Type B pancreatic cell (in vitro differentiated cells): Measurements from ENCODE around the gene APC. TPM values are rescaled to one million over a fixed set of nuclear protein-coding genes. Genes with fewer than 3 reads are reported as not detected.

Experiments
- DNase-seq: peaks from one replicate; pipeline ENCODE4 v3.0.0; 2021; ENCODE audit warnings: mixed read lengths; ENCODE audit not compliant: unreplicated experiment; ENCODE audit errors: extremely low spot score
- H3K27ac Mint-ChIP-seq: 2 replicates; pipeline ENCODE4 v1.8.0; 2021; ENCODE audit warnings: mild to moderate bottlenecking, mixed read lengths
- H3K27me3 Mint-ChIP-seq: 2 replicates; pipeline ENCODE4 v1.8.0; 2021; ENCODE audit warnings: mixed read lengths
- H3K36me3 Mint-ChIP-seq: 2 replicates; pipeline ENCODE4 v1.8.0; 2021; ENCODE audit warnings: mixed read lengths
- H3K4me1 Mint-ChIP-seq: one replicate; pipeline ENCODE4 v1.8.0; 2021; ENCODE audit warnings: mixed read lengths; ENCODE audit not compliant: unreplicated experiment
- H3K4me3 Mint-ChIP-seq: 2 replicates; pipeline ENCODE4 v1.8.0; 2021; ENCODE audit warnings: mild to moderate bottlenecking, mixed read lengths
- H3K9me3 Mint-ChIP-seq: 2 replicates; pipeline ENCODE4 v1.8.0; 2021; ENCODE audit warnings: mixed read lengths
- total RNA-seq: library from RNA; stranded (reverse); gene quantifications from 2 replicates; pipeline ENCODE4 v1.2.1, GENCODE V29; 2021; ENCODE audit warnings: low replicate concordance
- TF ChIP-seq, protein P1 (sequence below): fragments of 200-600 bp; sonication (generic); conservative IDR thresholded peaks from 2 replicates; pipeline ENCODE4 v1.5.0; 2021; ENCODE audit warnings: antibody characterized with exemption, mild to moderate bottlenecking

The APC gene
- total RNA-seq, 1 donor from 2014 or later = 47.7 TPM

DNA sequence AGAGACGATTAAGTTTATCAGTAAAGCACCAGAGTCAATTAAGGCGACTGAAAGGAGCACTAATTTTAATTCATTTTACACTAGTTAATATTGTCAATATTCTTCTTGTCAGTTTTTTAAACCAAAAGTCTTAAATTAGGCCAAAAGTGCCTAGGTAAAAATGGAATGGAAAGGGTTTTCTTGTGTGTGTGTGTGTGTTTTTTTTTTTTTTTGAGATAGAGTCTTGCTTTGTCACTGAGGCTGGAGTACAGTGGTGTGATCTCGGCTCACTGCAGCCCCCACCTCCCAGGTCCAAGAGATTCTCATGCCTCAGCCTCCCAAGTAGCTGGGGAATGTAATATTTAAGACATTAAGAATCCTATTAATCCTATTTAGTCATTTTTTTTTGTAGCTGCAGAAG, 3.1 kb upstream of the APC start:
- TF ChIP-seq, protein P1, sequence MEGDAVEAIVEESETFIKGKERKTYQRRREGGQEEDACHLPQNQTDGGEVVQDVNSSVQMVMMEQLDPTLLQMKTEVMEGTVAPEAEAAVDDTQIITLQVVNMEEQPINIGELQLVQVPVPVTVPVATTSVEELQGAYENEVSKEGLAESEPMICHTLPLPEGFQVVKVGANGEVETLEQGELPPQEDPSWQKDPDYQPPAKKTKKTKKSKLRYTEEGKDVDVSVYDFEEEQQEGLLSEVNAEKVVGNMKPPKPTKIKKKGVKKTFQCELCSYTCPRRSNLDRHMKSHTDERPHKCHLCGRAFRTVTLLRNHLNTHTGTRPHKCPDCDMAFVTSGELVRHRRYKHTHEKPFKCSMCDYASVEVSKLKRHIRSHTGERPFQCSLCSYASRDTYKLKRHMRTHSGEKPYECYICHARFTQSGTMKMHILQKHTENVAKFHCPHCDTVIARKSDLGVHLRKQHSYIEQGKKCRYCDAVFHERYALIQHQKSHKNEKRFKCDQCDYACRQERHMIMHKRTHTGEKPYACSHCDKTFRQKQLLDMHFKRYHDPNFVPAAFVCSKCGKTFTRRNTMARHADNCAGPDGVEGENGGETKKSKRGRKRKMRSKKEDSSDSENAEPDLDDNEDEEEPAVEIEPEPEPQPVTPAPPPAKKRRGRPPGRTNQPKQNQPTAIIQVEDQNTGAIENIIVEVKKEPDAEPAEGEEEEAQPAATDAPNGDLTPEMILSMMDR = no peak
- peaks cover 4% of the 10 kb centered on the region for H3K36me3 Mint-ChIP-seq
- no peaks in the 10 kb centered on the region for H3K9me3 Mint-ChIP-seq
- H3K4me1 Mint-ChIP-seq = peaks cover 16% of the 10 kb centered on the region
- no peak for DNase-seq
- H3K27ac Mint-ChIP-seq = no peak overlapping the region
- H3K4me3 Mint-ChIP-seq = no peak overlapping the region
- H3K27me3 Mint-ChIP-seq = no peaks in the 10 kb centered on the region

DNA sequence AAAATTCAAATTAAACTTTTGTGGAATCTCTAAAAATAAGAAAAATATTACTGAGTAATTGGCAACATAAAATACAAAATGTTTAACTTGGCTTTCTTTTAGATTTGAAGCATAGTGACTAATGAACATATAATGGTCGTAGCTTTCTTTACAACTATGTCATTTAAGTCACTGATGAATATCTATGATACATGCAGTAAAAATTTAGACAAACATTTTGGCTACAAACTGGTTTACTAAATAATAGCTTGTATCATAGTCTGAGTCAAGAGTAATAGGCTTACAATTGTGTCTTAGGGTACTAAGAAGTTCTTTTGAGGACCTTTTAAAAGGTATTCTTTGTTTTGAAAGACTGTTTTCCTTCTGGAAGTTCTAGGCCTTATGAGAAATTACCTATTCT, 2.0 kb upstream of the APC start:
- Mint-ChIP-seq H3K27me3 (no peaks in the 10 kb centered on the region), H3K36me3 (peaks cover 4% of the 10 kb centered on the region), H3K4me1 (peaks cover 16% of the 10 kb centered on the region), H3K9me3 (no peaks in the 10 kb centered on the region), H3K4me3 (no peak overlapping the region), H3K27ac (no peak overlapping the region)
- no peak for DNase-seq
- TF ChIP-seq, protein P1 = no peak

DNA sequence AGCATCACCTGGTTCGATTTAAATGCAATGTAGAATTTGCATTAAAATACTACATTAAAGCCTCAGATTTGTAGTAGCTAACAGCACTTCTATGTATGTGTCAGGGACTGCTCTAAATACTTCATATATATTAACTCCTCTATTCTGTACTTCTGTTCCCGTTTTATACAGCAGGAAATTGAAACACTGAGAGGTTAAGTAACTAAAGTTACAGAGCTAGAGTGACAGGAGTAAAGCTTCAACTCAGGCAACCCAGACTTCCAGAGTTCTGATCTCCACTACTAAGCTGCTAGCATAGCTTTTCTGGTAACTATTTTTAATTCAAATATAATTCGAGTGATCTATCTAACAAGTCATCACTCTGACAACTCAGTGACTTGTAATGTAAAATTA, 619 bp upstream of the APC start:
- TF ChIP-seq, protein P1 = no peak
- no peak overlapping the region for H3K27ac Mint-ChIP-seq
- peaks cover 5% of the 10 kb centered on the region for H3K36me3 Mint-ChIP-seq
- H3K4me1 Mint-ChIP-seq = peaks cover 12% of the 10 kb centered on the region
- DNase-seq = no peak
- H3K4me3 Mint-ChIP-seq = peak overlapping the region; percentile 98
- no peaks in the 10 kb centered on the region for H3K9me3 Mint-ChIP-seq
- no peaks in the 10 kb centered on the region for H3K27me3 Mint-ChIP-seq

DNA sequence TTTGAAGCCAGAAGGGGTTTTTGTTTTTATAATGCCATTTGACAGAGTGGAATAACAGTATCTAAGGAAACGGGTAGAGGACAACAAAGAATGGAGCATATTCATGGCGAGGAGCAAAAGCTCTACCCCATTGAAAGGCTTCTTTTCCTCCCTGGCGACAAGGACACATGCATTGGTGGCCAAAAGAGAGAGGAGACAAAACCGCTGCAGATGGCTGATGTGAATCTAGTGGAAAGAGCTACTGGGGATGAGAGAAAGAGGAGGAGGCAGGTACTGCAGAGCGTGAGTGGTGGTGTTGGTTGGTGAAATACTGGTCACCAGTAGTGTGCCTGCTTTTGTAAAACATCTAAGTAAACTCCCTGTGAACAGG, 491 bp downstream of the APC start:
- H3K4me1 Mint-ChIP-seq = peaks cover 16% of the 10 kb centered on the region
- TF ChIP-seq, protein P1 = no peak
- H3K4me3 Mint-ChIP-seq = peak overlapping the region; percentile 98
- H3K27ac Mint-ChIP-seq = peak overlapping the region; percentile 47
- no peaks in the 10 kb centered on the region for H3K27me3 Mint-ChIP-seq
- H3K9me3 Mint-ChIP-seq = no peaks in the 10 kb centered on the region
- H3K36me3 Mint-ChIP-seq = peaks cover 12% of the 10 kb centered on the region
- DNase-seq = no peak

DNA sequence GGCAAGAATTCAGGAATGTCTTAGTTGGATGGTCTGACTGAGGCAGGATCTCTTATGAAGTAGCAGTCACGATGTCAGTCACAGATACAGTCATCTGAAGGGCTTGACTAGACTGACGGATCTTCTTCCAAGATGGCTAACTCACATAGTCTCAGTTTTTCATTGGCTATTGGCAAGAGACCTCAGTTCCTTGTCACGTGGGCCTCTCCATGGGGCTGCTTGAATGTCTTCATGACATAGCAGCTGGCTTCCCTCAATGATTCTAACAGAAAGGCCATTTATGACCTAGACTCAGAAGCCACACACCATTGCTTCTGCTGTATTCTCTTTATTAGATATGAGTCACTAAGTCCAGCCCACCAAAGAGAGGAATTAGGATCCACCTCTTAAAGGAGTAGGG, 4.7 kb downstream of the APC start:
- H3K36me3 Mint-ChIP-seq = peaks cover 9% of the 10 kb centered on the region
- H3K4me3 Mint-ChIP-seq = no peak overlapping the region
- no peaks in the 10 kb centered on the region for H3K27me3 Mint-ChIP-seq
- no peak overlapping the region for H3K27ac Mint-ChIP-seq
- H3K4me1 Mint-ChIP-seq = peaks cover 15% of the 10 kb centered on the region
- TF ChIP-seq, protein P1 = no peak
- no peaks in the 10 kb centered on the region for H3K9me3 Mint-ChIP-seq
- DNase-seq = no peak

DNA sequence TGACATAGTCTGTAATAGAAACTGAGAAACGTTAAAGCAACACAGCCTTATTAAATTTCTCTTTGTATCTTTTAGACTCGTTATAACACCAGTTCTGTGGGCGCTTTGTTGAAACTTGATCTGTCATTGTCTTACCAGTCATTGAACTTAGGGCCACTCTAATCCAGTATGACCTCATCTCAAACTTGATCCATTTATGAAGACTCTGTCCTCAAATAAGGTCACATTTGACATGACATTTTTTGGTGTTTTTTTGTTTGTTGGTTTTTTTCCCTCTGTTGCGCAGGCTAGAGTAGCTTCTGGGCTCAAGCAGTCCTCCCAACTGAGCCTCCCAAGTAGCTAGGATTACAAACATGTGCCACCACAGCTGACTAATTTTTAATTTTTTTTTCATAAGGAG, 5.9 kb downstream of the APC start:
- H3K36me3 Mint-ChIP-seq = peaks cover 9% of the 10 kb centered on the region

More for the DNA sequence above, 5.9 kb downstream of the APC start:
- H3K27ac Mint-ChIP-seq = no peak overlapping the region
- H3K9me3 Mint-ChIP-seq = no peaks in the 10 kb centered on the region
- peaks cover 5% of the 10 kb centered on the region for H3K4me1 Mint-ChIP-seq
- no peaks in the 10 kb centered on the region for H3K27me3 Mint-ChIP-seq
- DNase-seq = no peak
- TF ChIP-seq, protein P1 = no peak
- no peak overlapping the region for H3K4me3 Mint-ChIP-seq
